Measurements from ENCODE around the gene CYP8B1. TPM values are rescaled to one million over a fixed set of nuclear protein-coding genes. Genes with fewer than 3 reads are reported as not detected.

CYP8B1 gene
- total and polyA plus RNA-seq, 9 of the 15 experiments (the other 6 are each of a cell fraction or from before 2014, with no cell fraction given), result 0.04 TPM; not detected in 8

DNA sequence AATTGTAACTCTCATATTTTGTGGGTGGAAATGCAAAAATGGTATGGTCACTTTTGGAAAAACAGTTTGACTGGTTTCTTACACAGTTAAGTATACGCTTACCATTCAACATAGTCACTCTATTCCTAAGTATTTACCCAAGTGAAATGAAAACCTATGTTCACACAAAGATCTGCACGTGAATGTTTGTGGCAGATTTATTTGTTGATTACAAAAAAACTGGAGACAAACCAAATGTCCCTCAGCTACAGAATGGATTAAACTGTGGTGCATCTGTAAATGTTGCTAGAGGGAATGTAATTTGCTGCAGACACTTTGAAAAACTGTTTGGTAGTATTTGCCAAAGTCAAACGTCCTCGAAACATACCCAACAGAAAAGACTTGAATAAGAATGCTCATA is 37.1 kb downstream of the CYP8B1 start:
- H3K79me2 ChIP-seq (ENCODE audit: control insufficient read depth, insufficient read depth, low read length), result no peaks in the 10 kb centered on the region
- CTCF ChIA-PET (ENCODE audit: low intra/inter-chr PET ratio), result interaction anchor here (1.8 kb wide), 1 partner anchor 58 kb away, joined by 6 read pairs; no protein-coding TSS in a partner anchor
- no peaks in the 10 kb centered on the region for H3K9me1 ChIP-seq (ENCODE audit: control insufficient read depth, insufficient read depth, low read length)
- intact Hi-C loops (cut with micrococcal nuclease) (loop anchor here (2.0 to 10.0 kb wide), 2 partner anchors 58 to 264 kb away; no protein-coding TSS in a partner anchor), in situ Hi-C loops (cut with MboI) (no loop called here)
- BruUV-seq (replicated peaks), result no TSS peak
- 34% methylated on average over 4 of the region's 4 CpGs for WGBS (ENCODE audit: insufficient coverage, low coverage, missing lambda C conversion rate)
- H3K4me2 ChIP-seq (ENCODE audit: insufficient read depth, low read length), result no peak overlapping the region
- H3K27ac ChIP-seq (ENCODE audit: extremely low read depth, low read depth, low read length), result no peak overlapping the region
- no peak overlapping the region for H2AFZ ChIP-seq (ENCODE audit: low read depth, low read length)
- peaks cover 10 to 23% of the 10 kb centered on the region in 2 experiments for H3K4me1 ChIP-seq (replicated peaks in 1 of 2; ENCODE audit: control insufficient read depth in 2 of 2, insufficient read depth in 2 of 2, low read length in 2 of 2)
- no peaks in the 10 kb centered on the region; a peak in 1 of 5 replicates for H3K27me3 ChIP-seq (ENCODE audit: control insufficient read depth in 2 of 2, insufficient read depth in 2 of 2, low read length in 2 of 2)
- ATAC-seq, result no peak
- H4K20me1 ChIP-seq (replicated peaks; ENCODE audit: control insufficient read depth, insufficient read depth, low read length), result no peaks in the 10 kb centered on the region
- no peaks in the 10 kb centered on the region for H3K9me3 ChIP-seq (replicated peaks; ENCODE audit: control insufficient read depth, insufficient read depth, low read depth, low read length)
- no peak overlapping the region for H3K9ac ChIP-seq (ENCODE audit: insufficient read depth in 1 of 2, low read depth in 2 of 2, low read length in 2 of 2)
- H3K36me3 ChIP-seq (ENCODE audit: control insufficient read depth, insufficient read depth, low read length), result no peaks in the 10 kb centered on the region
- H3K4me3 ChIP-seq, result no peak overlapping the region
- FAIRE-seq, result no peak
- no peak for DNase-seq (ENCODE audit: extremely low read depth in 1 of 4, low spot score in 3 of 4)
- POLR2A ChIA-PET, result interaction anchor here (0.6 to 1.4 kb wide), 4 partner anchors 10 to 249 kb away, joined by 3 read pairs; no protein-coding TSS in a partner anchor
- TF ChIP-seq, protein P1, sequence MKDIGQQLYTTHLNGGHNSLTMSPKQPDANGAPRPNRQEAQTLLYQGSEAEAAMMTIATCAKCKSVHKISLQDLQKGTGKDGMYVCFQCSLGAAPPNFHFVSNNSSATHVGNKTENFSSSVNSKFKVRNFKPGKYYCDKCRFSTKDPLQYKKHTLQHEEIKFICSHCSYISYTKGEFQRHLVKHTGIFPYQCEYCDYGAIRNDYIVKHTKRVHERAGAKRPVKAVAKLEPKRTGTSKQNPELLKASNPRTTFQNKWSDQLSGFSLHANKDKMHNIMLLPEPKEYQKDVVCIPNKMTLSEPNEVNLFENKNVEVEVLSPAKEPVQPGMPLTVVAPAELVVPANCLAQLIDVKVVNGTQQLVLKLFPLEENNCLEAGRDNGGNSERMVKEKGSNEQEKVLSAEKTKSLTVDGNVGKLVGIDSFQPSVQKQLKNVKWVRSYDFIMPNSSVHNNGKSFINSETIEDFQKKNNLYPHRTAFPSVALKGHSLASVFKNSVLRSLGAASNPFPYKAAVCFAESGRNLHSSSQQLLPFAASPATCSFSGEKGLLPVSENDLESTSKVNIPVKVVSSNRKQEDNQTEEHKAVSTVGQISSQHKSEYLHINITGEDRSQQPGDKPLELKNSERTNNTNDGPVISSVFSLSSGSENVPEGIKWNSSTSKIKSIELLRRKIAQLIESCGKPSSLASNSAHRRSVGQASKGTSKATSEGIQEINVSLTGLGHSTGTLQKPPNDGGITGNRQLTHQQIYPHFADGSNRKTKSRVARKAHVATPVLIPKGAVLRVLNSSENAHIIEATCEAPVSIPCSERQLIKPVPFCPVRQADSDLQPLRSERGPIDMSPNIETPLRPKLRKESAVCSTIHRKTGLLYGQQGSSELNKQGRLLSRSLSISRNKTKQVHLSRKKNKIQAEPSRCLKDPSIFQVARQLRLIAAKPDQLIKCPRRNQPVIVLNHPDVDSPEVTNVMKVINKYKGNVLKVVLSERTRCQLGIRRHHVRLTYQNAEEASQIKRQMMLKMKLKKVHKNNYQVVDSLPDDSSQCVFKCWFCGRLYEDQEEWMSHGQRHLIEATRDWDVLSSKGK (CRISPR knock-in tag; IDR thresholded peaks at IDR 0.05), result no peak
- TF ChIP-seq, protein P2, sequence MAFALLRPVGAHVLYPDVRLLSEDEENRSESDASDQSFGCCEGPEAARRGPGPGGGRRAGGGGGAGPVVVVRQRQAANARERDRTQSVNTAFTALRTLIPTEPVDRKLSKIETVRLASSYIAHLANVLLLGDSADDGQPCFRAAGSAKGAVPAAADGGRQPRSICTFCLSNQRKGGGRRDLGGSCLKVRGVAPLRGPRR (CRISPR knock-in tag; IDR thresholded peaks at IDR 0.05), result no peak
- TF ChIP-seq ZNF507 (tag; conservative IDR thresholded peaks at IDR 0.05) (no peak), ASH1L (IDR thresholded peaks at IDR 0.05; ENCODE audit: borderline replicate concordance, low read depth, partially characterized antibody) (no peak), HDAC8 (tag; IDR thresholded peaks at IDR 0.05) (no peak)
- TF ChIP-seq, protein P3, sequence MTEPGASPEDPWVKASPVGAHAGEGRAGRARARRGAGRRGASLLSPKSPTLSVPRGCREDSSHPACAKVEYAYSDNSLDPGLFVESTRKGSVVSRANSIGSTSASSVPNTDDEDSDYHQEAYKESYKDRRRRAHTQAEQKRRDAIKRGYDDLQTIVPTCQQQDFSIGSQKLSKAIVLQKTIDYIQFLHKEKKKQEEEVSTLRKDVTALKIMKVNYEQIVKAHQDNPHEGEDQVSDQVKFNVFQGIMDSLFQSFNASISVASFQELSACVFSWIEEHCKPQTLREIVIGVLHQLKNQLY (CRISPR knock-in tag; conservative IDR thresholded peaks at IDR 0.05), result no peak
- TF ChIP-seq, protein P4, sequence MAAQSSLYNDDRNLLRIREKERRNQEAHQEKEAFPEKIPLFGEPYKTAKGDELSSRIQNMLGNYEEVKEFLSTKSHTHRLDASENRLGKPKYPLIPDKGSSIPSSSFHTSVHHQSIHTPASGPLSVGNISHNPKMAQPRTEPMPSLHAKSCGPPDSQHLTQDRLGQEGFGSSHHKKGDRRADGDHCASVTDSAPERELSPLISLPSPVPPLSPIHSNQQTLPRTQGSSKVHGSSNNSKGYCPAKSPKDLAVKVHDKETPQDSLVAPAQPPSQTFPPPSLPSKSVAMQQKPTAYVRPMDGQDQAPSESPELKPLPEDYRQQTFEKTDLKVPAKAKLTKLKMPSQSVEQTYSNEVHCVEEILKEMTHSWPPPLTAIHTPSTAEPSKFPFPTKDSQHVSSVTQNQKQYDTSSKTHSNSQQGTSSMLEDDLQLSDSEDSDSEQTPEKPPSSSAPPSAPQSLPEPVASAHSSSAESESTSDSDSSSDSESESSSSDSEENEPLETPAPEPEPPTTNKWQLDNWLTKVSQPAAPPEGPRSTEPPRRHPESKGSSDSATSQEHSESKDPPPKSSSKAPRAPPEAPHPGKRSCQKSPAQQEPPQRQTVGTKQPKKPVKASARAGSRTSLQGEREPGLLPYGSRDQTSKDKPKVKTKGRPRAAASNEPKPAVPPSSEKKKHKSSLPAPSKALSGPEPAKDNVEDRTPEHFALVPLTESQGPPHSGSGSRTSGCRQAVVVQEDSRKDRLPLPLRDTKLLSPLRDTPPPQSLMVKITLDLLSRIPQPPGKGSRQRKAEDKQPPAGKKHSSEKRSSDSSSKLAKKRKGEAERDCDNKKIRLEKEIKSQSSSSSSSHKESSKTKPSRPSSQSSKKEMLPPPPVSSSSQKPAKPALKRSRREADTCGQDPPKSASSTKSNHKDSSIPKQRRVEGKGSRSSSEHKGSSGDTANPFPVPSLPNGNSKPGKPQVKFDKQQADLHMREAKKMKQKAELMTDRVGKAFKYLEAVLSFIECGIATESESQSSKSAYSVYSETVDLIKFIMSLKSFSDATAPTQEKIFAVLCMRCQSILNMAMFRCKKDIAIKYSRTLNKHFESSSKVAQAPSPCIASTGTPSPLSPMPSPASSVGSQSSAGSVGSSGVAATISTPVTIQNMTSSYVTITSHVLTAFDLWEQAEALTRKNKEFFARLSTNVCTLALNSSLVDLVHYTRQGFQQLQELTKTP (IDR thresholded peaks at IDR 0.05; ENCODE audit: low read depth in 1 of 2, partially characterized antibody in 2 of 2), result no peak
- TF ChIP-seq, protein P5, sequence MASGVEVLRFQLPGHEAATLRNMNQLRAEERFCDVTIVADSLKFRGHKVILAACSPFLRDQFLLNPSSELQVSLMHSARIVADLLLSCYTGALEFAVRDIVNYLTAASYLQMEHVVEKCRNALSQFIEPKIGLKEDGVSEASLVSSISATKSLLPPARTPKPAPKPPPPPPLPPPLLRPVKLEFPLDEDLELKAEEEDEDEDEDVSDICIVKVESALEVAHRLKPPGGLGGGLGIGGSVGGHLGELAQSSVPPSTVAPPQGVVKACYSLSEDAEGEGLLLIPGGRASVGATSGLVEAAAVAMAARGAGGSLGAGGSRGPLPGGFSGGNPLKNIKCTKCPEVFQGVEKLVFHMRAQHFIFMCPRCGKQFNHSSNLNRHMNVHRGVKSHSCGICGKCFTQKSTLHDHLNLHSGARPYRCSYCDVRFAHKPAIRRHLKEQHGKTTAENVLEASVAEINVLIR (CRISPR knock-in tag; IDR thresholded peaks at IDR 0.05), result no peak

Data from K562 (cell line).